SK-N-SH treated with all-trans-retinoic acid at 6 μM for 48 hours (cell line): ENCODE data around the gene CHST11.

ENCODE experiments used
- ATAC-seq: fragments of 200-7000 bp; cut with Tn5 transposase; 3 replicates; pipeline ENCODE4 v1.9.1; 2020; ENCODE audit warnings: mild to moderate bottlenecking, moderate library complexity
- CREB5 ChIP-seq: fragments of 250-450 bp; sonication (Bioruptor Pico); IDR thresholded peaks from 2 replicates; pipeline ENCODE4 v1.5.1; 2020; ENCODE audit warnings: low read depth, mild to moderate bottlenecking, moderate library complexity
- CSDC2 ChIP-seq: fragments of 250-450 bp; sonication (Bioruptor Pico); IDR thresholded peaks from 2 replicates; pipeline ENCODE4 v1.5.0; 2020; ENCODE audit warnings: mild to moderate bottlenecking, moderate library complexity
- CSRNP3 ChIP-seq: fragments of 250-450 bp; sonication (Bioruptor Pico); IDR thresholded peaks from 2 replicates; pipeline ENCODE4 v1.5.1; 2021; ENCODE audit warnings: mild to moderate bottlenecking, moderate library complexity
- ESRRG ChIP-seq: fragments of 250-450 bp; sonication (Bioruptor Pico); IDR thresholded peaks from 2 replicates; pipeline ENCODE4 v1.6.1; 2021; ENCODE audit warnings: mild to moderate bottlenecking
- GLIS3 ChIP-seq: fragments of 250-450 bp; sonication (Bioruptor Pico); IDR thresholded peaks from 2 replicates; pipeline ENCODE4 v1.5.0; 2020; ENCODE audit warnings: mild to moderate bottlenecking, moderate library complexity
- ISL1 ChIP-seq: fragments of 250-450 bp; sonication (Bioruptor Pico); IDR thresholded peaks from 2 replicates; pipeline ENCODE4 v2.1.2; 2022; ENCODE audit warnings: mild to moderate bottlenecking, moderate library complexity
- OSR1 ChIP-seq: fragments of 250-450 bp; sonication (Bioruptor Pico); IDR thresholded peaks from 2 replicates; pipeline ENCODE4 v1.8.0; 2022; ENCODE audit warnings: moderate library complexity, mild to moderate bottlenecking, inconsistent platforms
- PATZ1 ChIP-seq: fragments of 250-450 bp; sonication (Bioruptor Pico); IDR thresholded peaks from 2 replicates; pipeline ENCODE4 v1.8.0; 2020; ENCODE audit warnings: mild to moderate bottlenecking, moderate library complexity, borderline replicate concordance
- PPARA ChIP-seq: fragments of 250-450 bp; sonication (Bioruptor Pico); IDR thresholded peaks from 2 replicates; pipeline ENCODE4 v1.5.0; 2020; ENCODE audit warnings: mild to moderate bottlenecking, borderline replicate concordance
- RARB ChIP-seq: fragments of 250-450 bp; sonication (Bioruptor Pico); IDR thresholded peaks from 2 replicates; pipeline ENCODE4 v1.8.0; 2021; ENCODE audit warnings: mild to moderate bottlenecking, moderate library complexity
- SNAI2 ChIP-seq: fragments of 250-450 bp; sonication (Bioruptor Pico); IDR thresholded peaks from 2 replicates; pipeline ENCODE4 v1.5.0; 2020; ENCODE audit warnings: mild to moderate bottlenecking, moderate library complexity
- TOX ChIP-seq: fragments of 250-450 bp; sonication (Bioruptor Pico); IDR thresholded peaks from 2 replicates; pipeline ENCODE4 v1.8.0; 2021; ENCODE audit warnings: mild to moderate bottlenecking, moderate library complexity, borderline replicate concordance
- TSHZ2 ChIP-seq: fragments of 250-450 bp; sonication (Bioruptor Pico); IDR thresholded peaks from 2 replicates; pipeline ENCODE4 v1.5.0; 2020; ENCODE audit warnings: mild to moderate bottlenecking, moderate library complexity
- ZC3H10 ChIP-seq: fragments of 250-450 bp; sonication (Bioruptor Pico); IDR thresholded peaks from 2 replicates; pipeline ENCODE4 v1.5.1; 2021; ENCODE audit warnings: mild to moderate bottlenecking, moderate library complexity
- ZFP3 ChIP-seq: fragments of 250-450 bp; sonication (Bioruptor Pico); IDR thresholded peaks from 2 replicates; pipeline ENCODE4 v1.5.0; 2020; ENCODE audit warnings: mild to moderate bottlenecking, moderate library complexity
- ZFP30 ChIP-seq: fragments of 450-650 bp; formaldehyde crosslinking; IDR thresholded peaks from 2 replicates; pipeline ENCODE4 v1.5.0; 2022; ENCODE audit warnings: mild to moderate bottlenecking, moderate library complexity
- ZNF565 ChIP-seq: fragments of 450-650 bp; formaldehyde crosslinking; conservative IDR thresholded peaks from 2 replicates; pipeline ENCODE4 v1.5.0; 2020; ENCODE audit warnings: low read depth, mild to moderate bottlenecking, moderate library complexity
- ZNF70 ChIP-seq: fragments of 450-650 bp; formaldehyde crosslinking; IDR thresholded peaks from 2 replicates; pipeline ENCODE4 v1.5.0; 2020; ENCODE audit warnings: mild to moderate bottlenecking, moderate library complexity
- ZNF8 ChIP-seq: fragments of 450-650 bp; formaldehyde crosslinking; IDR thresholded peaks from 2 replicates; pipeline ENCODE4 v1.5.0; 2020; ENCODE audit warnings: mild to moderate bottlenecking, moderate library complexity
- TF ChIP-seq, protein P1 (sequence below): fragments of 250-450 bp; sonication (Bioruptor Pico); IDR thresholded peaks from 2 replicates; pipeline ENCODE4 v1.8.0; 2021; ENCODE audit warnings: low read depth, mild to moderate bottlenecking, moderate library complexity, borderline replicate concordance

Gene CHST11

GRCh38 chr12:104665296-104665695 is 208.5 kb downstream of the CHST11 start:
- ATAC-seq: no peak
- TF ChIP-seq ZFP30 (CRISPR knock-in tag) (no peak), ZNF565 (no peak), ZNF8 (no peak), ISL1 (CRISPR knock-in tag) (no peak), TSHZ2 (no peak), CSRNP3 (CRISPR knock-in tag) (no peak), CSDC2 (CRISPR knock-in tag) (no peak), PPARA (CRISPR knock-in tag) (no peak), GLIS3 (CRISPR knock-in tag) (no peak)
- TF ChIP-seq, protein P1, sequence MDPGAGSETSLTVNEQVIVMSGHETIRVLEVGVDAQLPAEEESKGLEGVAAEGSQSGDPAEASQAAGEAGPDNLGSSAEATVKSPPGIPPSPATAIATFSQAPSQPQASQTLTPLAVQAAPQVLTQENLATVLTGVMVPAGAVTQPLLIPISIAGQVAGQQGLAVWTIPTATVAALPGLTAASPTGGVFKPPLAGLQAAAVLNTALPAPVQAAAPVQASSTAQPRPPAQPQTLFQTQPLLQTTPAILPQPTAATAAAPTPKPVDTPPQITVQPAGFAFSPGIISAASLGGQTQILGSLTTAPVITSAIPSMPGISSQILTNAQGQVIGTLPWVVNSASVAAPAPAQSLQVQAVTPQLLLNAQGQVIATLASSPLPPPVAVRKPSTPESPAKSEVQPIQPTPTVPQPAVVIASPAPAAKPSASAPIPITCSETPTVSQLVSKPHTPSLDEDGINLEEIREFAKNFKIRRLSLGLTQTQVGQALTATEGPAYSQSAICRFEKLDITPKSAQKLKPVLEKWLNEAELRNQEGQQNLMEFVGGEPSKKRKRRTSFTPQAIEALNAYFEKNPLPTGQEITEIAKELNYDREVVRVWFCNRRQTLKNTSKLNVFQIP (CRISPR knock-in tag): no peak

GRCh38 chr12:104667139-104667538 is 210.4 kb downstream of the CHST11 start:
- no peak for TF ChIP-seq ISL1 (CRISPR knock-in tag)
- TF ChIP-seq OSR1 (CRISPR knock-in tag): no peak
- TF ChIP-seq CSRNP3 (CRISPR knock-in tag): no peak
- TF ChIP-seq SNAI2 (CRISPR knock-in tag): no peak
- no peak for TF ChIP-seq ZNF70
- TF ChIP-seq GLIS3 (CRISPR knock-in tag): no peak
- TF ChIP-seq RARB (CRISPR knock-in tag): no peak
- no peak for TF ChIP-seq PPARA (CRISPR knock-in tag)
- TF ChIP-seq TOX (CRISPR knock-in tag): no peak
- no peak for TF ChIP-seq PATZ1 (CRISPR knock-in tag)
- no peak for TF ChIP-seq ZFP3 (CRISPR knock-in tag)
- no peak for TF ChIP-seq ESRRG (CRISPR knock-in tag)
- no peak for TF ChIP-seq ZC3H10
- TF ChIP-seq ZFP30 (CRISPR knock-in tag): no peak
- TF ChIP-seq, protein P1 (CRISPR knock-in tag): no peak
- no peak for TF ChIP-seq CREB5 (CRISPR knock-in tag)
- no peak for ATAC-seq
